Camera-type eye (tissue), 1 donor: ENCODE results near the gene MTPN. TPM values are rescaled to one million over a fixed set of nuclear protein-coding genes. Genes with fewer than 3 reads are reported as not detected.

Experiments used
- total RNA-seq: library from RNA; depleted of rRNA; stranded (reverse); fragments of >200 nt; gene quantifications from one replicate; pipeline ENCODE4 v1.2.3, GENCODE V29; 2014

Gene MTPN, protein sequence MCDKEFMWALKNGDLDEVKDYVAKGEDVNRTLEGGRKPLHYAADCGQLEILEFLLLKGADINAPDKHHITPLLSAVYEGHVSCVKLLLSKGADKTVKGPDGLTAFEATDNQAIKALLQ
- total RNA-seq = 138 TPM

DNA sequence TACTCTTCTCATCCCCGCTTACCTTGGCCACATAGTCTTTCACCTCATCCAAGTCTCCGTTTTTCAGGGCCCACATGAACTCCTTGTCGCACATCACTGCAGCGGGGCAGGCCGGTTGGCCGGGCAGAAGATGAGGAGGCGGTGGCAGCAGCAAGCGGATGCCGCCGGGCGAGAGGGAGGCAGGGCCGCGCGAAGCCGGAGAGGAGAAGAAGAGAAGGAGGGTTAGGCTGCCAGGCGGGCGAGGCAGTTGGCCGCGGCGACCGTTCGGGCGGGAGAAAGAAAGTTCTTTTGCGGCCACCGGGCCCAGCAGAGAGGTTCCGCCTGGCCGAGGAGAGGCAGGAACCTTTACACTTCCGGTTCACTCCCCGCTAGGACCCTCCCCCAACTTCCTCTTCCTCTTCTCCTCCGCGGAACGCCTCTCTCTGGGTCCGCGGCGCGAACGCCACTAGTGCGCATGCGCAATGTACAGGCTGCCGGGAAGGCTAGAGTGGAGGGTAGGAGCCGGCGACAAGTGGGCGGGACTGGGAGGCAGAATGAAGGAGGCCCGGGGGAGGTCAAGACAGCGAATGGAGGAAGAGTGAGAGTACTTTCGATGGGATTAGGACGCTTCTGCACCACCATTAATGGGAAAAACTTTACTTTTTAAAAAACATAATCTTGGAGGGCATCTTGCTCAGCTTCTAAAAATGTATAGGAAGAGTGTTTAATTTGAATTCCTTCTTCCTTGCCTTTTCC lies at the start of gene MTPN:
Gene MTPN, minus strand, starts transcription at position 353 of the 735 bp plus-strand sequence. Its CDS starts 259 bp downstream, at position 94.

Other genes with a start within 250 kb of the MTPN start
- gene SLC13A4, start 249.2 kb downstream of the MTPN start, total RNA-seq = 0.60 TPM
- 3.6 TPM for gene FAM180A, start 228.5 kb downstream of the MTPN start, total RNA-seq